Medulla oblongata (tissue), 1 donor: ENCODE measurements around the gene FOCAD.

Experiments used
- DNase-seq: peaks from one replicate; pipeline ENCODE4 v3.0.0-alpha.2; 2015; ENCODE audit errors: extremely low spot score

FOCAD gene

DNA sequence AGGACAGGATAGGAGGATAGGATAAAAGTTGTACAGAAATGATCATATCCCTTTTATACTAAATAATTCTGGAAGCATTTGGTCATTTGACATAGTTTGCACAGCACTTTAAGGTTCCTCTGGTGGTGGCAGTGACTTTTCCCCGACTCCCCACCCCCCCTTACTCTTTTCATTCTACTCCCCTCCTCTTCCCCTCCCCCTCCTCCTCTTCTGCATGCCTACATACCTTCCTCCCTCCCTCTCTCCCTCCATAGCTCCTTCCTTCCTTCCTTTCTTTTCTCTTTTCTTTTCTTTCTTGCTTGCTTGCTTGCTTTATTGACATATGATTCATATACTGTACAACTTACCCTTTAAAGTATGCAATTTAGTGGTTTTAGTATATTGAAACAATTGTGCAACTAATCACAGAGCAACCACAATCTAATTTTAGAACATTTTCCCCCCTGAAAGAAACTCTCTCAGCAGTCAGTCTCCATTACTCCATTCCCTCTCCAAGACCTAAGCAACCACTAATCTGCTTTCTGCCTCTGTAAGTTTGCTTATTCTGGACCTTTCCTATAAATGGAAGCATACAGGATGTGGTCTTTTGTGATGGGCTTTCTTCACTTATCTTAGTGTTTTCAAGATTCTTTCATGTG is 188.4 kb downstream of the FOCAD start:
- no peak for DNase-seq

DNA sequence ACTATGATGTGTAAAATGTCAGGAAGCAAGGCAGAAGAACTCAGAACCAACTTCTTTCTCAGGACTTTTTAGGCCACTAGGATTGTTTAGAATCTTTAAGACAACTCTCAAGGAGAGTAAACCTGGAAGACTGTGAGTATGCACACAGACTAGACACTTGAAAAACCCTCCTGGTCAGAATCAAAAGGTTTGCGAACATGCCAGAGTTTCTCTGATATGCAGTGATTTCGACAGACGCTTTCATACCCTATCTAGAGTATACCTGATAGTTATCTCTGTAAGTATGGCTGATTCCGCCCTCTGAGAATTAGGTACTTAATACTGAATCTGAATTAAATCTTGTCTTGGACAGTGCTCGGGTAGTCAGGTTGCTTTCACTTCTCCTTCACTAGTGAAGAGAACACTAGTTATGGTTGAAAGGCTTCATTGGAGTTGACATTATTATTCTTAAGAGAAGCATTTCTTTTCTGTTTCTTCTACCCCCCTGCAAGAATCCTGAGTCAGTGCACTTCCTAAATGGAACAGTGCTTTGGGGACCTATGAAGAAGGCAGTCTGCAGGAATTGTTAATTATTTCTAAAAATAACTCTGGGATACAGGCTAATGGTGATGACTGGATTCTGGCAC is 189.3 kb downstream of the FOCAD start:
- no peak for DNase-seq

DNA sequence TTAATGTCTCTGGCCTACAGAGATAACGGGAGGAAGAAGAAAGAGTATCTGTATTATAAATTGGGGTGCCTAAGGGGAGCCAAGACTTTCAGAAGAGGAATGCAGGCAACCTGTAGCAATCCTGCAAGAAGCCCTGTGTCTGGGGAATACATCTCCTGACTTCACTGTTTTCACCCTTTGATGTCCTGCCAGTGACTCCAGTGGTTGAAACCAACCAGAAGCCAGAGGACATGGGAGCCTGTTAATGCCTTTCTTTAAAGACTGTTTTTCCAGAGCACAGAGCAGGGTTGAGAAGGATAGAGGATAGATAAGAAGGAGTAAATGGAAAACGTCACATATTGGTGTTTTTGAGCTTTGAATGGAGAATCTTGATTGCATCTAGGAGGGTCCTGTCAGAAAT is 196.2 kb downstream of the FOCAD start:
- DNase-seq = no peak

DNA sequence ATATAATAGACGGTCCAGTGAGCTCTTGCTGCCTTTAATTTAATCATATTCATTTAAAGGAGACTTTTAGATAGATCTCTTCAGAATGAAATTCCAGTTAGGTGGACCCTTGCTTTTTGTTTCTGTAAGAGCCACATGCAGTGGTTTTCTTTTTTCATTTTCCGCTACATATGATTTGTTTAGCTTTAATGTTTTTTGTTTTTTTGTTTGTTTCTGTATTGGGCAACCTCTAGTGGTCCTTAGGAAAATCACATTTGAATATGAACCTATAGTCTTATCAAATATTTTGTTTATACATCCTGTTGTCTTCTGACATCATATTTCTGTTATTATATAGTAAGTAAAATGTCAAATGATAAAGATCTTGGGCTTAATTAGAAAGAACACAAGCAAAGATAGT is 196.6 kb downstream of the FOCAD start:
- DNase-seq = no peak

DNA sequence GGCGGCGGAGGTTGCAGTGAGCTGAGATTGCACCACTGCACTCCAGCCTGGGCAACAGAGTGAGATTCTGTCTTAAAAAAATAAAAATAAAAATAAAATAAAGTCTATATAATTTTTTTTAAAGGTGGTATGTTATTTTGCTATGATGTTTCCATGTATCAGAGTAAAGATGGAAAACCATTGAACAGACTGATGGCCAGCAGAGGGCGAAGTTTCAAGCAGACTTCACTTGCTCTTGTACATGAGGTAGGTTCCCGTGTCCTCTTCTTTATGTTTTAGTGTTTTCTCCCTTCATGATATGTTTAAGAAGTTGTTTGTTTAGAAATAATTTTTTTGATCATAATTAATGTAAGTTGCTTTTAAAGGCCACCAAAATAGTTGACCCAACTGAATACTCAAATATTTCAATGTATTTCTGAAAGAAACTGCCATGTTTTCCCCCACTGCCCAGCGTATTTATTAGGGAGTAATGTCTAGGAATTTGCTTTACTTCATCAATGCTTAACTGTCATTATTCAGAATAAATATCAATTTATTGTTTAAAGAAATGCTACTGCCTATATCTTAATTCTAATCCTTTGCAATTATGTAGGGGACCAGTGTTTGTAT is 201.0 kb downstream of the FOCAD start:
- peak; percentile 63 for DNase-seq

DNA sequence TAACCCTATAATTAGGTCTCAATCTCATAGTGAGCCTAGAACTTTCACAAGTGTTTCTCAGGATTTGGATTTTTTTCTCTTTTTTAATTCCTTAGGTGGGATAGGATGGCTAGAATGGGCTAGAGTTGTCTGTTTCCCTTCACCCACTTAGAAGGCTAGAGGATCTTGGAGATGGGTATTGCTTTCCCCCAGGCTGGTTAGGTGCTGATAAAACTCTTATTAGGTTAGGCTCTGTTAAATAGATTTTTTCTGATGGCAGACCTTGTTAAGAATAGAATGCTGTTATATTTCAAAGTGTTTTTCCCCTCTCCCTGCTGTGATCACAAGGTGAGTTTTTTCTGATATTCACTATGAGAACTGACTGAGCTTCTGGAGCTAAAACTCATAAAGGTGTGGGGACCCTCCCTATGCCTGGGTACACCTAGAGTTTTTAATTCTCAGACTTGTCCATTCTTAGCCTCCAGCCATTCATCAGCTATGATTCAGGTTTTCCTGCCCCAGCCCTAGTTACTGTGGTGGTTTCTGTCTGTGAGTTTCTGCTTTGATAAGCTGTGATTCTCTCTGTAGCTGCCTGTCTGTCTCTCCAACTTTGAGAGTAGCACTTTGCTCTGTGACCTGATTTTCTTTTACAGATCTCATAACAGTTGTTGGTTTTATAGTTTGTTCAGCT is 215.0 kb downstream of the FOCAD start:
- no peak for DNase-seq

DNA sequence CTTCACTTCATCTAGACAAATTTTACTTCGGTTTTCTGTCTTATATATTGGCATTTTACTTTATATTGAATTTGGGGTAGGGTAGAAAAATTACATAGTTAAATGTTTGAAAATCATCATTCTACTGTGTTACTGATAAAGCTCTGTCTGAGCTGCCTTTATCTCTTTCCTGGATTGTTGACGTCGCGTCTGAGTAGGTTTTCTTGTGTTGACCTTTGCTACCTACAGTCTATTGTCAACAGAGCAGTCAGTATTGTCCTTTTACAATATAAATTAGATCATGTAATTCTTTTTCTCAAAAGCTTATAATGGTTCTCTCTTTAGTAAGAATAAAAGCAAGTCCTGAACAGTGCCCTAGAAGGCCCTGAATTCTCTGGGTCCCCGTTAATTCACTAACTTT is 219.2 kb downstream of the FOCAD start:
- DNase-seq = no peak

DNA sequence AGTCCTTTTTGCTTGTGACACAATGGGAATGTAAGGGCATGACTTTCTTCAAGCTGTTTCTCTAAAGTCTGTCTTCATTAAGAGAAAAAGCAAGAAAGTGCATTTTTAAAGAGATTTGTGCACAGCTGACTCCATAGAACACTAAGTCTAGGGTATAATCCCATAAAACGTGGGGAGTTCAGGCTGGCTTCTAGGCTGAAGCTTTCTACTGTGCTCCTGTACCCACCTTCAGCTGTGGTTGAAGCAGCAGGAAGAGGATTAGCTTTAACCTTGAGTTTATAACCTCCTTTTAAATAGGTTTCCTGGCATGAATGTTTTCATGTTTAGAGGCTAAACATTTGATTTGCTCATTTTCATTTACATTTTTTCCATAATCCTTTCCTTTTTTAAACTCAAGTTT is 220.9 kb downstream of the FOCAD start:
- DNase-seq = no peak

DNA sequence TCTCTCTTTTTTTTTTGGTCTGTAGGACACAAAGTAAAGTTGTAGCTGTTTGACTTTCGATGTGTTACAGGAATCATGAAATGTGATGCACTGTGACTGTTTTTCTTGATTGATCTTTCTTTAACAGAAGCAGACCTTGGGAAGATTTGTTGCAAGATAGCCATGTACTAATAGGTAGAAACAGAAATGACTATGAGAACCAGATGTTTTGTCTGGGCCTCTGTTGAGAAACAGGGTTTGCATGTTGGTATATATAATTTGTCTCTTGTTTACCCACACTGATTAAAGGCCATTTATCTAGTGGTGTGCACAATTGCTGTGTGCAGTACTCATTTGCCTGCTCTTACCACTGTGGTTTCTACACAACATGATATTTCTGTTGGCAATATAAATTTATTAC is 222.3 kb downstream of the FOCAD start:
- DNase-seq = no peak

DNA sequence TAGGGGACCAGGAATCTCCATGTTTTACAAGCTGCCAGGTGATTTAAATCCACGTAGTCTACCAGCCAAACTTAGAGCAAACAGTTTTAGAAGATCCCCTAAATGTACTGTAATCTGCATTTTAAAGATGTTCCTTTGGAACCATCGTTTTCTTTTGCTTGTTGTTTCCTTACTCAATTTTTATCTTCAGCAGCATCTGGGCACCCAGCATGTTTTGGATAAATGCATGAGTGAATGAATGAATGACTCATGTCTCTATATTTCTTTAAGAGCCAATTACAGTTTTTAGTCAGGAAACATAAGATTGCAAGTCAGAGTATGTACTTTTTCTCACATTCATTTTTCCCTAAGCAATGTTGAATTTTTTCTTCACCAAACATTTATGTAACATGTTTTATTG is 224.4 kb downstream of the FOCAD start:
- no peak for DNase-seq

DNA sequence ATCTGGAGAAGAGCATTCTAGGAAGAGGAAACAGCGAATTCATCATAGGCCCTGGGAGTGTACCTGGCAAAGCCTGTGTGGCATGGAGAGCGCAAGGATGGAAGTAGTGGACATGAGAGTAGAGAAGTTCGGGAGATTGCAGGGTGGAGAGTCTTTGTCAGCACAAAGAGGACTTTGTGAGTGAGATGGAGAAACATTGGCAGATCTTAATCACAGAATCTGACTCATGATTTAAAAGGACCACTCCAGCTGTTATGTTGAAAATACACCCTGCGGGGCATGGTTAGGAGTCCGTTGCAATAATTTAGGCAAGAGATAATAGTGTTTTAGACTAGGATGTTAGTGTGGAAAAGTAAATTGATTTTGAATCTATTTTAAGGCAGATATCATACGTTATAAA is 230.5 kb downstream of the FOCAD start:
- no peak for DNase-seq

DNA sequence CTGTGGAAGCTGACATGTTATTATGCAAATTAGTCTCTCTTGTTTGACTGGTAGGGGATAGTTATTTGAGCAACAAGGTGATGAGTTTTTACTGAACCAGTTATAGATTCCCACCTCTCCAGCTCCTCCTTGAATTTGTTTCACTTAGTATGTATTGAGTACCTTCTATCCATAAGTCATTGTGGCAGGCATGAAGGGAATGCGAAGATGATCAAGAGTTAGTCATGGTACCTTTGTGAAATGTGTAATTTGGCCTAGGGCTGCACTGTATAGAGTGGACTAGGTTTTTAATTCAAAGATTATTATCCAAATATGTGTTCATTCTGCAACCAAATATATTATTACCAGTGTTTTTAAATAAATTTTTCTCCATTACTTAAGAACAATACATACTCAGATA is 237.3 kb downstream of the FOCAD start:
- DNase-seq = no peak

DNA sequence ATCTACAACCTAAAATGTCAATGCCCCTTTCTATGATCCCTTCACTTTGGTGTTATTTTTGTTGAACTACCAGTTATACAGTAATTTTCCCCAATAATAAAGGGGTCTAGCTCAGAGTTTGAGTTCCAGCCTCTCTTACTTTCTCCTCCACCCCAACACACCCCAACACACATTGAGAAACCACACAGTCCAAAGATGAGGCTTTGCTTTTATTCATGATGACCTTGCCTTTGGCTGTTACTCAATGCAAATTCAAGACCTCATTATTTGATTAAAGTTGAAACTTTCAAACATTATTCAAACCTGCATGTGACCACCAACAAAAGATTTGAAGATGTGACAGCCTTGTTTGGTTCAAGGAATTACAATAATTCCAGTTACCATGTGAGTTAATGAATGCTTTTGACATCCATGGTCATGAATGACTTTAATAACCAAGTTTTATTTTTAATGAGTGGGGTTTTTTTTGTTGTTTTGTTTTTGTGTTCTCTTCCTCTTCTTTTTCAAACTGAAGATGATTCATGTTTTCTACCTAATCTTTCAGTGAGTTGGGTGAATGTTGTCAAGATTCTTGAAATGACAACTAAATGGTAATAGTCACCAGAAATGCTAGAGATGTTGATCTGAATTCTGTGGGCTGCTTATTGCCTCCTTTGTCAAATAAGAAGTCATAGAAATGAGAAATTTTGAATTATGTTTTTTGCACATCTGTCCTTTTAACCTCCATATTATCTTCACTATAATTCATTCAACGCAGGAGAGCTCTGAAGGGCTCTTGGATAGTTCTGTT is 241.4 kb downstream of the FOCAD start:
- no peak for DNase-seq

DNA sequence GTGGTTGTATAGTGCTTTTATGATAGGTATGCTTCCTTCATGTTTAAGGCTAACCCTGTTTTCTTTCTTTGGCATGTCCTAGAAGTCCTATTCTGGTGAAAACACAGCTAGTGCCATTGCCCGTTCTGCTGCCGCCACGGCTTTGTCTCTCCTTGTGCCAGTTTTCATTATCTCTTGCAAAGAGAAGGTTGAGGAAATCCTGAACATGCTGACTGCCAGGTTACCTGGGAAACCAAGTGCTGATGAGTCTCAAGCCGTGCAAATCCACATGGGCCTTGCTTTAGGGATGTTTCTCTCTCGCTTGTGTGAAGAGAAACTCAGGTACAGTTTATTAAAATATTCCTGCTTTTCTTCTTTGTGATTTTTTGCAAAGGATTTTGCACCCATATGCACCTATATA is 245.2 kb downstream of the FOCAD start:
- peak; percentile 16 for DNase-seq

DNA sequence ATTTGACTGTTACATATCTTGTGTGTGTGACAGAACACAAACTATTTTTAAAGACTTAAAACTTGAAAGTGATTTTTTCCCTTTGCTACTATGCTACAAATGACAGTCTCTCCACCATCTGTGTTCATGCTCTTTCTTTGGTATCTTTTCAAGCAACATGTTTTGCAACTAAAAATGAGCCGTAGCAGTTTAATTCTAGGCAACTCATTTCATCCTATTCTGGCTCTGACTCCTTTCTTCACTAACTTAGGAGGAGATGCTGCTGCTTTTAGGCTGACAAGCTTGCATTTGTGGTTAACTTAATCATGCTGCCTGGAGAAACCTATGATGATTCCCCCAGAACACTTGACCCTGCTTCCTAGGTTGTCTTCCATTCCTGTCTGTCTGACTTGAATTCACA is 246.8 kb downstream of the FOCAD start:
- DNase-seq = no peak

DNA sequence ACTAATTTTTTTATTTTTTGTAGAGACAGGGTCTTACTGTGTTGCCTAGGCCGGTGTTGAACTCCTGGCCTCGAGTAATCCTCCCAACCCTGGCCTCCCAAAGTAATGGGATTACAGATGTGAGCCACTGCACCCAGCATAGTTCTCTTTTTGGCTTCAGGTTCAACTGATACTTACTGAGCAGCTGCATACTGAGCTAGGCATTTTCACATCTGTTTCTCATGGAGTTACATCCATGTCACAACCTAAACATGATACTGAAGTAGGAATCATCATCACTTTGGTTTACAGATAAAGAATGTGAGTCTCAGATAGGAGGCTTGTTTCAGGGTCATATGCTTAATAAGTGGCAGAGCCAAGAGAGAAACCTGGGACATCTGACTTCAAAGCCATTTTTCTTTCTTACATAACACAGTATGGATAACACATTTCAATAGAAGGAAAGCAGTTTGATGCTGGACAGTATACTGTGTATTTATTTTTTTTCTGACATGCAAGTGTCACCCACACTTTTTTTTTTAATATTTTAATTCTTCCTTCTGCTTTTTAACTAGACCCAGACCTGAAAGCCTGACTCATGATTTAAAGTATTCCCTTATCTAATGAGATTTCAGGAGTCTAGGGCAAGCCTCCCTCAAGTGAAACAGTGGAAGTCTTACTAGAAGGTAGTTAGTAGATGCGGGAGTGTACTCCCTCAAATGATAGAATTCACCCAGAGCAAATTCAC is 256.6 kb downstream of the FOCAD start:
- DNase-seq = no peak

DNA sequence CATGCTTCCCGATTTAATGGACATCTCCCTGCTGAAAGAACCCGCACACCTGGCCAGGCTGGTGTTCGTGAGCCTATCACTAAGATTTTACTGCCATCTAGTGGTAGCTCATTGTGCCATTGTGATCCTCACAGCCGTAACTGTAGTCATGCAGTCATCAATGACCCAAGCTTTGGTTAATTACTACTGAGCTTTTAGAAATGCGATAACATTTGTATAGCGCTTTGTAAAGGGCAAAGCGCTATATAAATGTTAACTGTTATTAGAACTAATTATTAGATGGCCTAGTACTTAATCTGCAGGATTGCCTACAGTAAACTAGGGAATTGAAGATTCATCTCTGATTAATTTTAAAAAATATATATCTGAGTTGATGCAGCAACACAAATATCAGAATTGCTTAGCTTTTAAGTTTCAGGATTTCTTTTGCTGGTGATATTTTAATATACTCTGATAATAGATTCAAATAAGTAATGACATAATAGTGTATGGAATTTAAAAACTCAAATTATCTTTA is 257.2 kb downstream of the FOCAD start:
- DNase-seq = peak; percentile 84

DNA sequence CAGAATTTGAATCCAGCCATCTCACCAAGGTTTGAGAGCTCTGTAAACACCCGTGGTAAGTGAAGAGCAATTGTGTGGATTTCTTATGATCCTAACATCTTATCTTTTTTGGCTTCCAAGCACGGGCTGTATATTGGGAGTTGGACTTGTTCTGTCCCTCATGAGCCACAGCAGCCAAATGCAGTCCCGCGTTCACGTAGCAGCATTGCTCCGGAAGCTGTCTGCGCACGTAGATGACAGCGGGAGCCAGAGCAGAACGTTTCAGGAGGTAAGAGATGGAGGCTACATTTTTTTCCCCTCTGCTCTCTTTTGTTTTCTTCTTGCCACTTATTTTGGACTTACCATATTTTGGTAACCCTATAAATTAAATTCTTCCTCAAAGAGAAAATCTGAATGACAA is 260.4 kb downstream of the FOCAD start:
- no peak for DNase-seq

DNA sequence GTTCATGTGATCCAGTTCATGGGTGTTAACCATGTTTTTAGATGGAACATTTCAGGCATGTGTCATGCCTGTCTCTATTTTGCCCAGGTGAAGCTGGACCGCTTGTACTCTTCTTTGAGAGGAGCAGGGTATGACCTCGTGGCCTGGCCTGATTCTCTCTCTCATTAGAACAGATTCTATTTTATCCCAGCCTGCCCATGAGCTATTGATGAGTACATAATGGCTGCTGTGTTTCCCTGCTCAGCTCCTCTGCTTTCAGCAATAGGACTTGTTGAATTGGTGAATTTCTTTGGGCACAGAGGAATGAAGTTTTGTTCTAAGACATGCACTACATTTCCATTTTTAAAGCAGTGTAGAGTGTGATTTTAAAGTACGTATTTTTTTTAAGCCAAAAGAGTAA is 261.2 kb downstream of the FOCAD start:
- peak; percentile 59 for DNase-seq

DNA sequence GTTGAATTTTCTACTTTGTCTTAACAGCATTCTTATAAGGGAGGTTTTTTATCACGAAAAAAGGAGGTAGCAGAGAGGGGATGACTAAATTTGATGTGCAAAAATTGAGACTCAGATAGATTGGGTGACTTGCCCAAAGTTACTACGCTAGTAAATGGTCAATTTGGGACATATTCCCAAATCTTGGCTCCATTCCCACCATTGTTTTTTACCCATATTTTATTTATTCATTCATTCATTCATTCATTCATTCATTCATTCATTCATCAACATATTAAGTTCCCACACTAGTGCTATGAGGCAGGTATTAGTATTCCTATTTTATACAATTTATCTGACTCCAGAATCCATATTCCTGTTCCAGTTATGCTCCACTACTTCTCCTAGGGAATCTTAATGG is 261.8 kb downstream of the FOCAD start:
- DNase-seq = no peak

DNA sequence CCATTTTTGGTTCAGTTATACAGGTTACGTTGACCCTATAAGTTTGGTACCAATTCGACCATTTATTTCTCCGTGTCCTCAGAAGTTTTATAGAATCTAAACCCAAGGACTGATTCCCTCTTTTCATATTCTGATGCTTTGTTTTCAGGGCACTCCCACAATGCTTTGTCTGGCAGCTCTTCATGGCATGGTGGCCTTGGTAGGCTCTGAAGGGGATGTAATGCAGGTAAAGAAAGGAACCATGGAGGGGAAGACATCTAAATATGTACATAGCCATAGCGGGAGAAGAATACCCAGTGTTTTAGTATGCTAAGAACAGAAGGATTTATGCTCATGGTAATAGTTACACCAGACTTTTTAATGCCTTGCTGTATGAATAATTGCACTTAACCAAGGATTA is 264.6 kb downstream of the FOCAD start:
- no peak for DNase-seq
